Measurements from ENCODE around the gene S100A8. TPM values are rescaled to one million over a fixed set of nuclear protein-coding genes. Genes with fewer than 3 reads are reported as not detected.

The S100A8 gene
- total RNA-seq, 1 donor from 2014 or later = not detected

DNA sequence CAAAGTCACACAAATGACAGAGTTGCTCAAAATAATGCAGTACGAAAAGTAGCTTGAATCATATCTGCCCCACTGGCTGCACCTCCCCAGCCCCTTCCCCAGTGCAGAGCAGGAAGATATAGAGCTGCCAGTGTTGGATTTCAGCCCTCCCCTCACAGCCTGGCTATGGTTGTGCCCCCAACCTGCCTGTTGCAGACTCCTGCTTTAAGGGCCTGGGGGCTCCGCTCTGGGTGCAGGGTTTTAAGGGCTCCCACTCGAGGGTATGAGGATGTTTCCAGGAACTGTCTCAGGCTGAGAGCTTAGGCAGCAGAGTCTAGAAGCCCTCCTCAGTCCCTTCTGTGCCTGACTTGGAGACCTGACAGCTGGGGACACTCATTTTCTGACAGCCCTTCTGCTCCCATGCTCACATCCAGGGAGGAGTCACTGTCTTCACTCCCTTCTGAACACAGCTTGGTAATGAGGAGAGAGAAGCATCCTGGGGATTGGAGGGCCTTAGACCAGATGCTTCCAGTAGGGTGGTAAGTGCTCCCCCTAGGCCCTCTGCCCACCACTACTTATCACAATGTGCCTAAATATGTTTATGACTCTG, 28.6 kb downstream of the S100A8 start:
- intact Hi-C loops (cut with micrococcal nuclease) = no loop called here

DNA sequence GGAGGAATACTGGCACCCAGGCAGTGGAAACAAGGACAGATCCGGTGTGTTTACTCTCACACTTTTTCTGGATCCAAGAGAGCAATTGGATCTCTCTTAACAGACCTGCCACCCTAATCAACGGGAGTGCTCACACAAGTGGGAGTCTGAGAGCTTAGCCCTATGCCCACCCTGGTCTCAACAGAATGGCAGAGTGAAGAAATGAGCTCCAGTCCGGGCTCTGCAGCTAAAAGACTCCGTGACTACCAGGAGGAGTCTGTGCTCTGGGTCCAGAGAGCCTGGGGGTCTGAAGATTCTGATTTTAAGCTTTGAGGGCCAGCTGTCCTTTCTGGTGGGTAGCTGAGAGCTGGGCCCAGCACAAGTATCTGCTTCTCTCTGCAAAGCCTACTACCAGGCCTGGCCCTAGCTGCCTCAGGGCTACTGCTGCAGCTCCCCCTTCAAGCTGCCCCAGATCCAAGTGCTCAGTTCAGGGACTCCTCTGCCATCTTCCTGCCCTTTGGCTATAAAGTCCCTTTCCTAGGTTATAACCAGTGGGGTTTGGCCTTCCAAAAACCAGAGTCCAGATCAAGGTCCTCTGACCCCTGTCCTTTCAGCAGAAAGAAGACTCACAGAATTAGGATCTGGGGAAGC, 29.3 kb downstream of the S100A8 start:
- intact Hi-C loops (cut with micrococcal nuclease) = no loop called here

DNA sequence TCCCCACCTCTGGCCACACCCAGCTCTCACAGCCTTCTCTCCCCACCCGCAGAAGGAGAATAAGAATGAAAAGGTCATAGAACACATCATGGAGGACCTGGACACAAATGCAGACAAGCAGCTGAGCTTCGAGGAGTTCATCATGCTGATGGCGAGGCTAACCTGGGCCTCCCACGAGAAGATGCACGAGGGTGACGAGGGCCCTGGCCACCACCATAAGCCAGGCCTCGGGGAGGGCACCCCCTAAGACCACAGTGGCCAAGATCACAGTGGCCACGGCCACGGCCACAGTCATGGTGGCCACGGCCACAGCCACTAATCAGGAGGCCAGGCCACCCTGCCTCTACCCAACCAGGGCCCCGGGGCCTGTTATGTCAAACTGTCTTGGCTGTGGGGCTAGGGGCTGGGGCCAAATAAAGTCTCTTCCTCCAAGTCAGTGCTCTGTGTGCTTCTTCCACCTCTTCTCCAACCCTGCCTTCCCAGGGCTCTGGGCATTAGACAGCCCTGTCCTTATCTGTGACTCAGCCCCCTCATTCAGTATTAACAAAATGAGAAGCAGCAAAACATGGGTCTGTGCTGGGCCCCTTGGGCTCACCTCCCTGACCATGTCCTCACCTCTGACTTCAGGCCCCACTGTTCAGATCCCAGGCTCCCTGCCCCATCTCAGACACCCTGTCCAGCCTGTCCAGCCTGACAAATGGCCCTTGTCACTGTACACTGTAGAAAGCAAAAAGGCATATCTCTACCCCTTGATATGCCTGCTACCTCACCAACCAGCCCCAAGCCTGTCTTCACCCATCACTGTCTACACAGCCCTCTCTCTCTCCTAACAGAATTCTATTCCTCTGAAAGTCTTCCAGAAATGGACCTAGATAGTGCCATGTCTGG, 30.0 kb downstream of the S100A8 start:
- intact Hi-C loops (cut with micrococcal nuclease) = no loop called here

DNA sequence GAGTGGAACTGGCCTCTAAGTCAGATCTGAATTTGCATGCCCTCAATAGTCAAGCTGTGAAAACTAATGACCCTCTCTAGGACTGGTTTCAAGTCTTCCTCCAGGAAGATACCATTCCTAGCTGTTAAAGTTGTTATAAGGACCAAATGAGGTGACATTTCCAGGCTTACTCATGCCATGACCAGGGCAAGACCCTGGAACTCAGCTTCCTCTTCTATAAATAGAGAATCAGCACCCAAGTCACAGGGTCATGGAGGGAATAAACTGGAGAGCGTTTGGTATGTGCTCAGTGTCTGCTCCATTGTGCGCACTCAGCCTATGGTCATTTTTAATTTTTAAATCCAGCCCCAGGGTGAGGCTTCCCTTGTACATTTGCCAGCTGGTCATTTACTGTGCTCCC, 30.7 kb downstream of the S100A8 start:
- intact Hi-C loops (cut with micrococcal nuclease) = no loop called here

DNA sequence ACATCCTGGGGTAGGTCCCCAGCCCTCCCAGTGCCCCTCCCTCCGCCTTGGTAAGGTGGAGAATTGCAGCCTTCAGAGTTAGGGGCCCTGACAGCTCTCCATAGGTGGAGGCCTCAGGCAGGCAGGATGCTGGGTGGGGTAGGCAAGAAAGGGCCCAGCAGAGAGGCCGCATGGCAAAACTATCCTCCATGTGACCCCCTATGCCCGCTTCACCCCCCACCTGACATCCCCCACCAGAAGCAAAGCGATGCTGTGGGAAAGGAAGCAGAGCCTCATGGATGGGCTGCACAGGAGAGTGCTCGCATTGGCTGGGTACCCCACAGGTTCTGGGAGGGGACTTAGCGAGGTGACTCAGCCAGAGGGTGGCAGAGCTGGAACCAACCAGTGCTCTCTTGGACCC, 31.6 kb downstream of the S100A8 start:
- intact Hi-C loops (cut with micrococcal nuclease) = no loop called here

DNA sequence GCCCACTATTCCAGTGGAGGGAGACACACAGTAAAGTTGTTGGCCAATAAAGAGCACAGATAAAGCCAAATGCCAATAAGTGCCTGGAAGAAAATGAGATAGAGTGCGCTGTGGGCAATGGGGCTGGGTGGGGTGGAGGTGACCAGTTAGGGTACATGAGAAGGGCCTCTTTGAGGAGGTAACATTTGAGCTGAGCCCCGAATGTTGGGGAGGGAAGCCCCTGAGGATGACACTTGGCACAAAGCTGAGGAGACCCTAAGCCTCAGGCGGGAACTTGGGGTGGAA, 32.2 kb downstream of the S100A8 start:
- intact Hi-C loops (cut with micrococcal nuclease) = no loop called here

DNA sequence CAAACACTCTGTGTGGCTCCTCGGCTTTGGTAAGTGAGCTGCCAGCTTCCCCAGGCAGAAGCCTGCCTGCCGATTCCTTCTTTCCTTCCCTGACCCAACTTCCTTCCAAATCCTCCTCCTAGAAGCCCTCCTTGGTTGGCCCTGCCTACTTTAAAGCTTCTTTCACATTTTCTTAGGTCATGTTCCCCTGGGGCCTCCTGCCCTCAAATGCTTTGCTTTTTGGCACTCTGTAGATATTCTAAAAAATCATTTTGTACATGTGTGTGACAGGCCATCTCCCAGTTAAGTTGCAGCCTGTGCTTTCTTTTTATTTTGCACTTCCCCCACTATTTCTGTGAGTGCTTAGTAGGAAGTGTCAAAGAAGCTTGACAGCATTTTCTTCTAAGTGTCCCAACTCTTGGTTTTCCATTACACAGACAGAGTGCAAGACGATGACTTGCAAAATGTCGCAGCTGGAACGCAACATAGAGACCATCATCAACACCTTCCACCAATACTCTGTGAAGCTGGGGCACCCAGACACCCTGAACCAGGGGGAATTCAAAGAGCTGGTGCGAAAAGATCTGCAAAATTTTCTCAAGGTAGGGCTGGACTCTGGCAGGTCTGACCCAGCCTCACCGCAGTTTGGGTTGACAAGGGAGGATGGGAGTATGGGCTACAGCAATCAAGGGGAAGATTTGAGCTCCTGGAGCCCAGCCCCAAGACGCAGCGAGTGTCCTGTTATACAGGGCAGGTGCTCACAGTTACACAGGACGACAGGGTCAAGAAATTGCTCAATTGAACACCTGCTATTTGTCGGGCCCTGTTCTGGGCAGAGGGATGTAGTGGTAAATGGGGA, 32.8 kb downstream of the S100A8 start, which contains the start of gene S100A9:
Gene S100A9, plus strand, starts transcription at position 2 of the 838 bp plus-strand sequence. Its CDS starts 430 bp downstream, at position 432.
- intact Hi-C loops (cut with micrococcal nuclease) = no loop called here

DNA sequence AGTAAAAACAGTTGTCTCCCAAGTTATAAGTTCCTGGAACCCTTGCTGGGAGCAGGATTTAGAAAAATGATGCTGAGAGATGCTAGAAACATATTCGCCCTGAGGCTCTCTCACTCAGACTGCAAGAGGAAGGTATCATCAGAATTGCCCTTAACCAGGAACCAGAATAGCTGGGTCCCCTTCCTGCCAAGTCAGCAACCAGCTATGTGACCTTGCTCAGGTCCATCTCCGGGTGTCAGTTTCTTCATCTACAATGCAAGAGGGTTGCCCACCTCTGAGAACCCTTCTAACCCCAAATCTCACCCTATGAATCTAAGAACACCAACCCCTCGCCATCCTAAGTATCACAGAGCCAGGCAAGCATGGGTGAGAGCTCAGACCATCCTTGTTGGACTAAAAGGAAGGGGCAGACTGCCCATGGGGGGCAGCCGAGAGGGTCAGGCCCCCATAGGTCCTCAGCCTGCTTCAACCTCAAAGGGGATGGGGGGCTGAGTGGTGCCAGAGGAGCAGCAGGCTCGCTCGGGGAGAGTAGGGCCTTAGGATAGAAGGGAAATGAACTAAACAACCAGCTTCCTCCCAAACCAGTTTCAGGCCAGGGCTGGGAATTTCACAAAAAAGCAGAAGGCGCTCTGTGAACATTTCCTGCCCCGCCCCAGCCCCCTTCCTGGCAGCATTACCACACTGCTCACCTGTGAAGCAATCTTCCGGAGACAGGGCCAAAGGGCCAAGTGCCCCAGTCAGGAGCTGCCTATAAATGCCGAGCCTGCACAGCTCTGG, 33.6 kb downstream of the S100A8 start:
- intact Hi-C loops (cut with micrococcal nuclease) = no loop called here

DNA sequence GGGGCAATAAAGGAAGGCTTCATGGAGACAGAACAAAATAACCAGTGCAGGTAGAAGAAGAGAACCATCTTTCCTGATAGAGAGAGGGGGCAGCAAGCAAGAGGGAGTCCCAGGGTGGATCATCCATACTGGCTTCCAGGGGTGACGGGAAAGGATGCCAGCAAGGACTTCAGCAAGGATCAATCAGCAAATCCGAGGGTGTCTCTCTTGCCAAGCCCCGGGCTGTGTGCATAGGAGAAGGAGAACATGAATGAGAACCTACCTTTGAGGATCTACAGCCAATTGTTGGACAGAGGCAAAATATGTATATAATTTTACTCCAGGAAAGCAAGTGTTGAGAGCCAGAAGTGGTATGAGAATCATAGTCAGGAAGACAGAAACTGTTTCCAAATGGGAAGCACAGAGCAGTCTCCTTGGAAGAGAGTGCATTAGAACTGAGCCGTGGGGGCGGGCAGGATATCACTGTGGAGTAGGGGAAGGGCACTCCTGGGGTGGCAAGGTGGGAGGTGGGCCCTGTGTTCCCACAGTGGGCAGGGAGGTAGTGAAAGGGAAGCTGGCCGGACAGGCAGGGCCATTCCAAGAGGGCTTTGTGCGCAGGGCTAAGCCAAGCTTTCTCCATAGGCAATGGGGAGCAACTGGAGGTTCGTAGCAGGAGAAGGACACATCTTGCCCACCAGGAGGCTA, 34.3 kb downstream of the S100A8 start:
- intact Hi-C loops (cut with micrococcal nuclease) = no loop called here

DNA sequence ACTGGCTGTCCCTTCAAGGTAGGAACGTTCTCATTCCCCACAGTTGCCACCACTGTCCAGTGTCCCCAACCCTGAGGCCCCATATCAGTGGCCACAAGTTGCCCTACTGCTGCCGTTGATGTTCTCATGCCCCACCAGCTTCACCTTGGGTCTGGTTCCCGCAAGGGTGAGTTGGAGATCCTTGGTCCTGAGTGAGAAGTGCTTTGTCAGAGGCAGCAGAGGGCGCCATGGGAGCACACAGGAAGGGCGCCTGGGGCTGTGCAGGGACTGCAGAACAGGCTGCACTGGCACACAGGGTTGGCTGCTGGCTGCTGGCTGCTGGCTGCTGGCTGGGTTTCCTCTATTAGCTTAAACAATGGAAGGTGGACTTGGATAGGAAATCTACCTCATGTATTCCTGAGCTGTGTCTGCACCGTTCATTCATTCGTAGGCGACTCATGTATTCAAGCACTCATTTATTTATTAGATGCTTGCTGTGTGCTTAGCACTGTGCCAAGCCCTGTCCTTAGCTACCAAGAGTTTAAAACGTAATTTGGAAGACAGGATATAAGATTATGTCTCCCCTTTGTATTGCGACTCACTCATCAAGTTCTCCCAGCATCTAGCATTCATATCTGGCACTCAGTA, 35.3 kb downstream of the S100A8 start:
- intact Hi-C loops (cut with micrococcal nuclease) = no loop called here

DNA sequence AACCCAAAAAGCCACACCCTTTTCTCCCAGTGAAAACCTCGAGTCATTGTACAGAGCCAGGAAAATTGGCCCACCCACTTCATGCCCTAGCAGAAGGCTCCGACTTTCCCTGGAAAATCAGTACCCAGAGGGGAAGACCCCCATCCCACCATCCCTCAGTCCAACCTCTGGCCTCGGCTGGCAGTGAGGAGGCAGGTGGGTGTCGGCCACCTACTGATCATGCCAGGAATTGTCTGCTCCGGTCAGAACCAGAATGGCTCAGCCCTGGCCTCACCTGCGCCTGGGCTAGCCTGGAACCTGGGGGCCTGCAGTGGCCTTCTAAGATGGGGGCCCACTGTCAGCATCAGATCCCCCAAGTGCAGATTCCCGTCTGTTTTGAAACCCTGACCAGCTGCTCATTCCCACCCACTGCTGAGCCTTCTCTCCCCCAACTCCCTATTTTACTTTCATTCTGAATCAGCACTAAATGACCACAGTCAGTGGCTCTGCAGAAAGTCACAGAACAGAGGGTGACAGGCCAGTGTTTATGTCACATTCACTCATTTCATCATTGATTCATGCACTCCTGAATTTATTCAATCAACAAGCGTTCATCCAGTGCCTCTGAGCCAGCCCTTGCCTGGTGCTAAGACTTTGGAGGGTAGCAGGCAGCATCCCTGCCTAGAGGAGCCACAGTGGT, 36.2 kb downstream of the S100A8 start:
- intact Hi-C loops (cut with micrococcal nuclease) = no loop called here

DNA sequence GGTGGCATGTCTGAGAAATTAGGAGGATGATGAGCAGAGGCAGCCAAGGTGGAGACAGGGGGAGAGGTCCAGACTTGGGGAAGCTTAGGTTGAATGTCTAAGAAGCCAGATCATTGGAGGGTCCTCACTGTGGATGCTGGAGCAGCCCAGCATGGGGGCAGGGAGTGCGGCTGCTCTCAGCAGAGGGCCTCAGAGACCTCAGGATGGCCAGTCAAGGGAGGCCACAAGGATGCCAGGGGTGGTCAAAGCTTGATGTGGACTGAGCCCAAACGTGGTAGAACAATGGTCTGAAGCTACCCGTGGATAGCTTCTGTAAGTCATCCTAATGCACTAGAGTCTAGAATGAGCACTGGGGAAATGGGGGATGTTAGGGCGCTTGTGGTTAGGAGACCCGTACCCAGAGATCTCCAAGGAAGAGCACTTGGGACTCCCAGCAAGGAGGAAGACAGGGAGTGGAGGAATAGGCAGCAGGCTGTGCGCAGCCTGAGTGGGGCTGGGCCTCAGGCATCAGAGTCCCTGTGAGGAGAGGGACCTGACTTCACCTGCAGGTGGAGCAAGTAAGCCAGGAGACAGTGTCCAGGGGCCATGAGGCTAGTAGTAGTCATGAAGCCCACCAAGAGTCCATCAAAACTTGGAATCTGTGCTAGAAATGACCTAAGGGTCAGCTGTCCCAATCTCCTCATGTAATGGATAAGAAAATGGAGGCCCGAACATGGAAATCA, 37.5 kb downstream of the S100A8 start:
- intact Hi-C loops (cut with micrococcal nuclease) = no loop called here

DNA sequence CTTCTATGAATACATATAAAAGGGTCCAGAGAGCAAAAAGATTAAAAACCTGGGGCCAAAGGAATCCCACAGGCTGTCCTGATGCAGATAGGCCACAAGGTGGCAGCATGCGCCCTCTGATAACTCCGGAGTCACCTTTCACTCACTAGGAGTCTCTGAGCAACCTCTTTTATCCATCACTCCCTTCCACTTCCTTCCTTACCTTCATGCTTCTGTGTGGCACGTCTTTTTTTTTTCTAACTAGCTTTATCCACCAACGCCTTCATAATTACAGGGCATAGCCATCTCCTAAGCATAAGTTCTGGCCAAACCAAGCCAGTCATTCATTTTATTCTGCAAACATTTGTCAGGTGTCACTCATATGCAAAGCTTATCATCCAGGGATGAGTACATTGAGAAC, 38.4 kb downstream of the S100A8 start:
- intact Hi-C loops (cut with micrococcal nuclease) = loop anchor here (1.0 kb wide), 2 partner anchors 52 to 143 kb away; no protein-coding TSS in a partner anchor

DNA sequence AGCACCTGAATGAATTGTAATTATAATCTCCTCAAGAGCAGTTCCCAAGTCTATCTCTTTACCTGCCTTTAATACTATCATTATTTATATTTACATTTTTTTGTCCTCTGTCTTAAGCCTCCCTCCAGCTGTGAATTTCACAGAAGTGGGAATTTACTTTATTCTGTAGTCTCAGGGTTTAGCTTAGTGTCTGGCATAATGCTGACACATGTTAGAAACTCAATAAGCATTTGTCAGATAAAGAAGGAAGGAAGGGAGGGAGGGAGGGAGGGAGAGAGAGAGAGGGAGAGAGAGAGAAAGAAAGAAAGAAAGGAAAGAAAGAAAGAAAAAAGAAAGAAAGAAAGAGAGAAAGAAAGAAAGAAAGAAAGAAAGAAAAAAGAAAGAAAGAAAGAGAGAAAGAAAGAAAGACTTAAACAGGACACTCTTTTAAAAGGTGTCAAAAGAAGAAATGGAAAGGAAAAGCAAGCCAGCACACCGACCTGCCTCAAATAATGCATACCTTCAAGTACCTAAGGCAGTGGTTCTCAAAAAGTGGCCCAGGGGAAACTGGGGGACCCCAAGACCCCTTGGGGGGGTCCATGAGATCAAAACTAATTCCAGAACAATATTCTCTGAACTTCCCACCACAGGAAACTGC, 40.4 kb downstream of the S100A8 start:
- intact Hi-C loops (cut with micrococcal nuclease) = no loop called here

DNA sequence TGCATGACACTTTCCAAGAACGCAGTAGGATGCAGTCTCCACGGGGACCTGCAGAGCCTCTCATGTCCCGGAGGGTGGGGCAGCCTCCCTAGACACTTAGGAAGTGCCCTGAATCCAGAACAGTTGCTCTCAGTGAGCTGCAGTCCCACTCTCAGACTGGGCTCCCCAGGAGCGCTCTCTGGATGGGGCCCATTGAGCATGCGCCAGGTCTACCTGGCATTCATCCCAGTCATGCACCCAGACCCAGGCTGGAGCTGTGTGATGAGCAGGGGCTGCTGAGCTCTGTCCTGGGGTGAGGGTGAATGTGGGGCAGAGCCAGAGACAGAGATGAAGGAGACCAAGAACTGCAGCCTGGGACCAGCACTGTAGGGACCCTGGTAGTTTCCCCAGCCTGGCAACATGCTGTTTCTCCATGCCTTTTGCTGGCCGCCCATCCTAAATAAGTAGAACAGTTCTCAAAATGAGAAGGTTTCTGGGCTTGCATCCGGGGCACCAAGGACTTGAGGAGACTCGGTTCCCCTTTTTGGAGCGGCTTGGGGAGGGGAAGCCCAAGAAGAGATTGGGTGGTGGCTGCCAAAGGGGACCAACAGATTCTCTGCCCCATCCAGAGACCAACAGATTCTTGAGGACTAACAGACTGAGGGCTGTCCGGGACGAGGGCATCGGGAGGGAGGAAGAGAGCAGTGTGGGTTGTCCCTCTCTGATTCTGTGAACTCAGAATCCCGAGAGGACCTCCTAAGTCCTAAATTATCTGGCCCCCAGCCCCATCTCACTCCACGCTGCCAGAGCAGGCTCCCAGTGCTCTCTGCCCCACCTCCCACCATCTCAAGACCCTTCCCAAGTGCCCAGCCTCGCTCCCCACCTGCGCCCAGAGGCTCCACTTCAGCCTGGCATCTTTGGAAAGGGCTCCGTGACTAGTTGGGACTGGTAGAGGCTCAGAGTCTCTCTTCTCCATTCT, 41.2 kb downstream of the S100A8 start:
- intact Hi-C loops (cut with micrococcal nuclease) = no loop called here

DNA sequence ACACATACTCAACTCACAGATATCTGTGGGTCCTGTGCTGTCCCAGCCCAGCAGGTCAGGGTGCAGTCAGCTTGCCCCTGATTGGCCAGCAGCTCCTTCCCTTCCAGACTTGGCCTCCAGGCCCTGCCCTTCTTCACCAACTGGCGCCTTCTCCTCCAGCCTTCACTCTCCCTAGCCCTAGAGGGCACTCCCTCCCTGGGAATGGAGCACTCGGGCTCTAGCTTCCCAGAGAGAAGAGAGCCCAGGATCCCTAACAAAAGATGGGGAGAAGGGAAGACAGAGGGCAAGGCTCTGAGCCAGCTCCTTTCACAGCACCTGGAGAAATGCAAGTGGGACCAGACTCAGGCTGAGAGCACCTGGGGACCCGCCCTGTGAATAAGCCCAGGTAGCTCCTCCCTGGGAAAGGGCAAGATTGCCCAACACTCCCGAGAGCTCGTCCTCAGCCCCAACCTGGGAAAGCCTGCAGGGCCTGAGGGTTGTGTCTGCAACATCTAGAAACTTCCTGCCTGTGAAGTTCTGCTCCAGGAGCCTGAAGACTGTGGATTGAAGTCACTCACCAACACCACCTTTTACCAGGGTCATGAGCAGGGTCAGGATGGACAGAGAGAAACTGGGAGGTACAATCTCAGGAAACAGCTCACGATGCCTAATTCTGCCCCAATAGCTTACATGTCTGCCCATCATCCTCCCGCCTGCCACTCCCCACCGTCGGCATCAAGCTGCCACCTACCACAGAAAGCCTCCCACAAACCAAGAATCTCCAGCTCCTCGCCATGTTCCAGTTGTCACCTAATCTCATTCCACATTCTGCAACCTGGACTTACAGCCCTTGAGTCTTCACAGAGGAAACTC, 42.1 kb downstream of the S100A8 start, which contains the start of gene PGLYRP4:
Gene PGLYRP4, minus strand, starts transcription at position 331 of the 852 bp plus-strand sequence. CDS start 909 bp downstream, outside the sequence.
- intact Hi-C loops (cut with micrococcal nuclease) = no loop called here
